PC-3 (cell line): ENCODE data around the gene SUCO. TPM values are rescaled to one million over a fixed set of nuclear protein-coding genes. Genes with fewer than 3 reads are reported as not detected.
A peak's percentile ranks its signal among the peaks of the same experiment; 100 is the strongest.

Source experiments
- ATAC-seq: fragments of 200-7000 bp; cut with Tn5 transposase; 2 replicates; pipeline ENCODE4 v1.9.1; 2020; ENCODE audit warnings: mild to moderate bottlenecking, moderate library complexity
- BruUV-seq: library from RNA; stranded (reverse); fragments of 400-500 nt; replicated peaks from 2 replicates; lab custom pipeline; 2021; lab: Mats Ljungman, UMichigan
- CTCF ChIA-PET: fragments of 300-600 bp; sonication (Branson Sonifier 250); formaldehyde crosslinking; loops from one replicate; lab custom pipeline; 2022; ENCODE audit warnings: antibody characterized with exemption; lab: Charles Lee
- POLR2A ChIA-PET: fragments of 300-600 bp; sonication (Branson Sonifier 250); formaldehyde crosslinking; loops from one replicate; lab custom pipeline; 2022; ENCODE audit warnings: antibody characterized with exemption; ENCODE audit not compliant: unreplicated experiment; lab: Charles Lee
- DNase-seq: peaks from one replicate; pipeline ENCODE4 v3.0.0-alpha.2; 2015
- H2AFZ ChIP-seq: fragments of 300-600 bp; sonication (generic); 2 replicates; pipeline ENCODE4 v1.6.0; 2016; ENCODE audit warnings: antibody characterized with exemption, low read length
- H3F3A ChIP-seq: fragments of 300-600 bp; sonication (generic); one replicate; pipeline ENCODE4 v1.6.0; 2017; ENCODE audit warnings: antibody characterized with exemption, low read length, control low read depth, mild to moderate bottlenecking; ENCODE audit not compliant: unreplicated experiment
- H3K27ac ChIP-seq: fragments of 300-600 bp; sonication (generic); 2 replicates; pipeline ENCODE4 v1.5.1; 2016; ENCODE audit warnings: mild to moderate bottlenecking, low read length
- H3K27me3 ChIP-seq: fragments of 300-600 bp; sonication (generic); 2 replicates; pipeline ENCODE4 v1.6.1; 2016; ENCODE audit warnings: low read length, mixed read lengths
- H3K36me3 ChIP-seq: fragments of 300-600 bp; sonication (generic); 2 replicates; pipeline ENCODE4 v1.6.1; 2016; ENCODE audit warnings: low read depth, mixed run types, low read length, mixed read lengths
- H3K4me1 ChIP-seq: fragments of 300-600 bp; sonication (generic); 2 replicates; pipeline ENCODE4 v1.5.1; 2016; ENCODE audit warnings: low read length; ENCODE audit not compliant: insufficient read depth
- H3K4me2 ChIP-seq: fragments of 300-600 bp; sonication (generic); 2 replicates; pipeline ENCODE4 v1.6.0; 2016; ENCODE audit warnings: low read length
- H3K4me3 ChIP-seq: fragments of 300-600 bp; sonication (generic); 2 replicates; pipeline ENCODE4 v1.5.1; 2016; ENCODE audit warnings: mild to moderate bottlenecking, low read length, mixed read lengths
- H3K79me2 ChIP-seq: fragments of 300-600 bp; sonication (generic); 2 replicates; pipeline ENCODE4 v1.6.1; 2017; ENCODE audit warnings: low read length, mixed read lengths
- H3K9ac ChIP-seq: fragments of 300-600 bp; sonication (generic); 2 replicates; pipeline ENCODE4 v1.6.0; 2016; ENCODE audit warnings: mild to moderate bottlenecking, low read length
- H3K9me2 ChIP-seq: fragments of 300-600 bp; sonication (generic); replicated peaks from 2 replicates; pipeline ENCODE4 v1.6.1; 2016; ENCODE audit warnings: mixed run types, low read length, mixed read lengths
- H3K9me3 ChIP-seq: fragments of 300-600 bp; sonication (generic); 2 replicates; pipeline ENCODE4 v1.6.1; 2016; ENCODE audit warnings: low read length, mixed read lengths
- H4K20me1 ChIP-seq: fragments of 300-600 bp; sonication (generic); 2 replicates; pipeline ENCODE4 v1.6.1; 2016; ENCODE audit warnings: low read length, mixed read lengths
- EZH2 ChIP-seq: fragments of 300-600 bp; sonication (generic); IDR thresholded peaks from one replicate; pipeline ENCODE4 v1.6.1; 2017; ENCODE audit warnings: antibody characterized with exemption, mild to moderate bottlenecking, low read length; ENCODE audit not compliant: unreplicated experiment
- EZH2phosphoT487 ChIP-seq: fragments of 300-600 bp; sonication (generic); IDR thresholded peaks from 2 replicates; pipeline ENCODE4 v1.6.1; 2018; ENCODE audit warnings: mild to moderate bottlenecking, antibody characterized with exemption, low read length, borderline replicate concordance
- intact Hi-C: fragments of 100-400 bp; cut with micrococcal nuclease; formaldehyde crosslinking; loops from 2 replicates; pipeline ENCODE4 v1.9.0; 2023
- total RNA-seq: library from RNA; depleted of rRNA; stranded (reverse); fragments of >200 nt; gene quantifications from 2 replicates; pipeline ENCODE4 v1.2.3, GENCODE V29; 2014
- TF ChIP-seq, protein P1 (sequence below): fragments of 300-600 bp; sonication (generic); conservative IDR thresholded peaks from 2 replicates; pipeline ENCODE4 v1.5.1; 2017; ENCODE audit warnings: antibody characterized with exemption, low read depth, mild to moderate bottlenecking, low read length

SUCO gene
- total RNA-seq, 1 experiment from 2014 or later, result 72.0 TPM

DNA sequence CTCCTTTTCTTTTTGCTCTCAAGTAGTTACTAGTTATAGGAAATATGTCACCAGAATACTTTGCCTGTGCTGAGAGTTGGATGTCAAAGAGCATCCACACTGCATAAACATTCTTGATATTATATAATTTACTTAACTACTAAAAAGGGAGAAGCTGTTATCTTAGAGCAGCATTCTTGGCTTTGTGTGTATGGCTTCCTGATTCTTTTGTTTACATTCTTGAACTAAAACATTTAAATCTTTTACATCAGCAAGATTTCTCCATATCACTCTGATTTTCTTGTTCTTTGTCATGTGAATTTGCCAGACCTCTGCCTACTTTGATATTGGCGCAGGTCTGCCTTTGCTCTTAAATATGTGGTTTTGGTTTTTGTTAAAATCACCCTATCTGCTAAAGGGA is 48.8 kb downstream of the SUCO start:
- Histone ChIP-seq H3K36me3 (peaks cover 44% of the 10 kb centered on the region), H3K79me2 (0 out of 2 replicates have a peak, but pooled peaks cover 6% of the 10 kb centered on the region), H3F3A (peaks cover 5% of the 10 kb centered on the region), H3K4me2 (no peak overlapping the region), H3K4me3 (no peak overlapping the region), H2AFZ (no peak overlapping the region), H3K9ac (no peak overlapping the region), H3K27me3 (no peaks in the 10 kb centered on the region), H3K27ac (no peak overlapping the region), H3K4me1 (peaks cover 21% of the 10 kb centered on the region), H3K9me3 (no peaks in the 10 kb centered on the region), H3K9me2 (no peaks in the 10 kb centered on the region), H4K20me1 (no peaks in the 10 kb centered on the region)
- ATAC-seq (no peak), DNase-seq (no peak)
- intact Hi-C loops, result no loop called here
- no TSS peak for BruUV-seq
- TF ChIP-seq, protein P1, sequence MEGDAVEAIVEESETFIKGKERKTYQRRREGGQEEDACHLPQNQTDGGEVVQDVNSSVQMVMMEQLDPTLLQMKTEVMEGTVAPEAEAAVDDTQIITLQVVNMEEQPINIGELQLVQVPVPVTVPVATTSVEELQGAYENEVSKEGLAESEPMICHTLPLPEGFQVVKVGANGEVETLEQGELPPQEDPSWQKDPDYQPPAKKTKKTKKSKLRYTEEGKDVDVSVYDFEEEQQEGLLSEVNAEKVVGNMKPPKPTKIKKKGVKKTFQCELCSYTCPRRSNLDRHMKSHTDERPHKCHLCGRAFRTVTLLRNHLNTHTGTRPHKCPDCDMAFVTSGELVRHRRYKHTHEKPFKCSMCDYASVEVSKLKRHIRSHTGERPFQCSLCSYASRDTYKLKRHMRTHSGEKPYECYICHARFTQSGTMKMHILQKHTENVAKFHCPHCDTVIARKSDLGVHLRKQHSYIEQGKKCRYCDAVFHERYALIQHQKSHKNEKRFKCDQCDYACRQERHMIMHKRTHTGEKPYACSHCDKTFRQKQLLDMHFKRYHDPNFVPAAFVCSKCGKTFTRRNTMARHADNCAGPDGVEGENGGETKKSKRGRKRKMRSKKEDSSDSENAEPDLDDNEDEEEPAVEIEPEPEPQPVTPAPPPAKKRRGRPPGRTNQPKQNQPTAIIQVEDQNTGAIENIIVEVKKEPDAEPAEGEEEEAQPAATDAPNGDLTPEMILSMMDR, result no peak
- no peak for TF ChIP-seq EZH2
- no peak for TF ChIP-seq EZH2phosphoT487
- CTCF ChIA-PET, result no interaction called here
- POLR2A ChIA-PET, result interaction anchor here (0.6 kb wide), 1 partner anchor 133 kb away, joined by 3 read pairs; no protein-coding TSS in a partner anchor

DNA sequence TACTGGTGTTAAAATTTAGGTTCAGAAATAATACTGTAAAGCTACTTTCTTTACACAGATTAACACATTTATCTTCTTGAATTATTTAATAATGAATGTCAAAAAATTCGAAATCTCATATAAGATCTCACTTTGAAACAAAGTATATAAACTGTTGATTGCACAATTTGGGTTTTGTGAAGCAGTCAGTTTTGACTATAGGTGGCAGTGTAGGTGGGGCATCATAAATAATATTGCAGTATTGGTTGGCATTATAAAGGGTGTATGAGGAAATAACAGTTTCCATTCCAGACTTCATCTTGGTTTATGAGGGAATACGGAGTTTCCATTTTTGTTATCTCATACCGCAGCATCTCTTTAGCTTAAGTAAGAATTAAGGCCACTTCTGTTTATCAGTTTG is 49.9 kb downstream of the SUCO start:
- H3K79me2 ChIP-seq, result 0 out of 2 replicates have a peak, but pooled peaks cover 11% of the 10 kb centered on the region
- no peak overlapping the region for H3K27ac ChIP-seq
- CTCF ChIA-PET, result interaction anchor here (1.0 kb wide), 1 partner anchor 137 kb away, joined by 3 read pairs; no protein-coding TSS in a partner anchor

More for the DNA sequence above, 49.9 kb downstream of the SUCO start:
- H3F3A ChIP-seq, result peaks cover 9% of the 10 kb centered on the region
- TF ChIP-seq, protein P1, result peak; percentile 94
- no peak for TF ChIP-seq EZH2phosphoT487
- no TSS peak for BruUV-seq
- no peaks in the 10 kb centered on the region for H4K20me1 ChIP-seq
- H3K9me3 ChIP-seq, result no peaks in the 10 kb centered on the region
- DNase-seq, result peak; percentile 67
- H3K4me1 ChIP-seq, result peaks cover 32% of the 10 kb centered on the region
- H3K9me2 ChIP-seq, result no peaks in the 10 kb centered on the region
- H3K4me2 ChIP-seq, result no peak overlapping the region
- H3K36me3 ChIP-seq, result peaks cover 37% of the 10 kb centered on the region
- no peak overlapping the region for H3K4me3 ChIP-seq
- POLR2A ChIA-PET, result interaction anchor here (0.7 kb wide), 2 partner anchors 39 to 48 kb away, joined by 3 to 4 read pairs; no protein-coding TSS in a partner anchor
- no peak overlapping the region for H3K9ac ChIP-seq
- intact Hi-C loops, result no loop called here
- peak; percentile 11; the same call in 1 of the 2 replicates for ATAC-seq
- no peak overlapping the region for H2AFZ ChIP-seq
- no peaks in the 10 kb centered on the region for H3K27me3 ChIP-seq
